22Rv1 (cell line): ENCODE data around the gene KIF11.

Source experiments
- ZFX ChIP-seq: fragments of 450-650 bp; IDR thresholded peaks from 2 replicates; pipeline ENCODE4 v1.6.1; 2017; ENCODE audit warnings: antibody characterized with exemption, borderline replicate concordance
- TF ChIP-seq, protein P1 (sequence below): fragments of 450-650 bp; IDR thresholded peaks from 2 replicates; pipeline ENCODE4 v1.5.1; 2017; ENCODE audit warnings: mild to moderate bottlenecking

DNA sequence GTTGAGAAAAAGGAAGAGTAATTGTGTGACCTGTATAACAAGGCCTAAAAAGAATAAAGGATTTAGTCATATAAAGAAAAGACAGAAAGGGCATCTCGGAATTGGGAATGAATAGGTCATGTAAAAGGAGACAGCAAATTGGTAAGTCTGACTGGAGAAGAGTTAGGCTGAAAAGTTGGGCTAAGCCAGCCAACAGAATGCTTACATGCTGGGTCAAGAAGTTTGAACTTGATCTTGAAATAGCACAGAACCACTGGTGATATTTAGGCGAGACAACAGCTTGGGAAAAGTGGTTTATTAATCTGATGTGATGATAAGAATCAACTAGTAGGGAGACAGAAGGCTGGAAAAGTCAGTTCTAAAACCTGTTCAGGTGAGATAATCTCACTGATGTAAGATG lies 23.9 kb upstream of the KIF11 start:
- no peak for TF ChIP-seq ZFX
- TF ChIP-seq, protein P1, sequence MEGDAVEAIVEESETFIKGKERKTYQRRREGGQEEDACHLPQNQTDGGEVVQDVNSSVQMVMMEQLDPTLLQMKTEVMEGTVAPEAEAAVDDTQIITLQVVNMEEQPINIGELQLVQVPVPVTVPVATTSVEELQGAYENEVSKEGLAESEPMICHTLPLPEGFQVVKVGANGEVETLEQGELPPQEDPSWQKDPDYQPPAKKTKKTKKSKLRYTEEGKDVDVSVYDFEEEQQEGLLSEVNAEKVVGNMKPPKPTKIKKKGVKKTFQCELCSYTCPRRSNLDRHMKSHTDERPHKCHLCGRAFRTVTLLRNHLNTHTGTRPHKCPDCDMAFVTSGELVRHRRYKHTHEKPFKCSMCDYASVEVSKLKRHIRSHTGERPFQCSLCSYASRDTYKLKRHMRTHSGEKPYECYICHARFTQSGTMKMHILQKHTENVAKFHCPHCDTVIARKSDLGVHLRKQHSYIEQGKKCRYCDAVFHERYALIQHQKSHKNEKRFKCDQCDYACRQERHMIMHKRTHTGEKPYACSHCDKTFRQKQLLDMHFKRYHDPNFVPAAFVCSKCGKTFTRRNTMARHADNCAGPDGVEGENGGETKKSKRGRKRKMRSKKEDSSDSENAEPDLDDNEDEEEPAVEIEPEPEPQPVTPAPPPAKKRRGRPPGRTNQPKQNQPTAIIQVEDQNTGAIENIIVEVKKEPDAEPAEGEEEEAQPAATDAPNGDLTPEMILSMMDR = no peak
